Suppressor macrophage treated with lipopolysaccharide for 4 hours (primary cell): ENCODE measurements around the gene GRHL1.

Experiments
- DNase-seq: peaks from one replicate; pipeline ENCODE4 v3.0.0-alpha.2; 2020

The GRHL1 gene

GRCh38 chr2:9949239-9949991 lies 2.1 kb upstream of the GRHL1 start:
- no peak for DNase-seq

- no peak for DNase-seq
Observed at GRCh38 chr2:9949992-9950520, 1.4 kb upstream of the GRHL1 start.

GRCh38 chr2:9950521-9951271 lies 797 bp upstream of the GRHL1 start:
- DNase-seq, result peak; percentile 64

GRCh38 chr2:9951272-9951521 lies 296 bp upstream of the GRHL1 start:
- no peak for DNase-seq

- no peak for DNase-seq
Observed at GRCh38 chr2:9952286-9952737, 819 bp downstream of the GRHL1 start.

- DNase-seq, result no peak
Observed at GRCh38 chr2:9952856-9953503, 1.5 kb downstream of the GRHL1 start.

GRCh38 chr2:9954136-9954535 lies 2.6 kb downstream of the GRHL1 start:
- DNase-seq, result no peak

- no peak for DNase-seq
Observed at GRCh38 chr2:9958057-9958456, 6.6 kb downstream of the GRHL1 start.

- no peak for DNase-seq
Observed at GRCh38 chr2:9959262-9959661, 7.8 kb downstream of the GRHL1 start.

- no peak for DNase-seq
Observed at GRCh38 chr2:9961013-9961412, 9.5 kb downstream of the GRHL1 start.

- no peak for DNase-seq
Observed at GRCh38 chr2:9964334-9964980, 13.0 kb downstream of the GRHL1 start.

GRCh38 chr2:9965119-9965822 lies 13.8 kb downstream of the GRHL1 start:
- no peak for DNase-seq

GRCh38 chr2:9966491-9967022 lies 15.1 kb downstream of the GRHL1 start:
- DNase-seq, result no peak

GRCh38 chr2:9967053-9967775 lies 15.7 kb downstream of the GRHL1 start:
- no peak for DNase-seq

- no peak for DNase-seq
Observed at GRCh38 chr2:9968553-9969497, 17.3 kb downstream of the GRHL1 start.

- no peak for DNase-seq
Observed at GRCh38 chr2:9970200-9971044, 18.9 kb downstream of the GRHL1 start.

- no peak for DNase-seq
Observed at GRCh38 chr2:9971105-9971818, 19.8 kb downstream of the GRHL1 start.

- DNase-seq, result no peak
Observed at GRCh38 chr2:9971890-9972289, 20.4 kb downstream of the GRHL1 start.
